Bronchial epithelial cell (primary cell): ENCODE results near the gene ROBO4. TPM values are rescaled to one million over a fixed set of nuclear protein-coding genes. Genes with fewer than 3 reads are reported as not detected.
A peak's percentile ranks its signal among the peaks of the same experiment; 100 is the strongest.

Experiments used
- DNase-seq: peaks from one replicate; pipeline ENCODE4 v3.0.0-alpha.2; 2010; ENCODE audit warnings: low read depth
- FAIRE-seq: peaks from 2 replicates; lab custom pipeline; 2011; peaks lifted over from hg19 to GRCh38; lab: Jason Lieb, UNC
- H3K27me3 ChIP-seq: 2 replicates; pipeline ENCODE4 v1.5.1; 2011; ENCODE audit warnings: low read length; ENCODE audit not compliant: control insufficient read depth, insufficient read depth
- H3K36me3 ChIP-seq: 2 replicates; pipeline ENCODE4 v1.5.1; 2011; ENCODE audit warnings: low read length; ENCODE audit not compliant: control insufficient read depth, insufficient read depth
- H3K4me3 ChIP-seq: 2 replicates; pipeline ENCODE4 v1.5.1; 2011; ENCODE audit warnings: mild to moderate bottlenecking, low read depth, low read length, control low read depth
- total RNA-seq: library from RNA; depleted of rRNA; stranded (reverse); fragments of >200 nt; gene quantifications from 2 replicates; pipeline ENCODE4 v1.2.1, GENCODE V29; 2014
- TF ChIP-seq, protein P1 (sequence below): IDR thresholded peaks from 2 replicates; pipeline ENCODE4 v1.5.1; 2011; ENCODE audit warnings: mild to moderate bottlenecking, moderate library complexity, low read length, control low read depth, inconsistent platforms; ENCODE audit not compliant: insufficient read depth, severe bottlenecking

The ROBO4 gene
- total RNA-seq, 1 donor from 2014 or later: not detected

DNA sequence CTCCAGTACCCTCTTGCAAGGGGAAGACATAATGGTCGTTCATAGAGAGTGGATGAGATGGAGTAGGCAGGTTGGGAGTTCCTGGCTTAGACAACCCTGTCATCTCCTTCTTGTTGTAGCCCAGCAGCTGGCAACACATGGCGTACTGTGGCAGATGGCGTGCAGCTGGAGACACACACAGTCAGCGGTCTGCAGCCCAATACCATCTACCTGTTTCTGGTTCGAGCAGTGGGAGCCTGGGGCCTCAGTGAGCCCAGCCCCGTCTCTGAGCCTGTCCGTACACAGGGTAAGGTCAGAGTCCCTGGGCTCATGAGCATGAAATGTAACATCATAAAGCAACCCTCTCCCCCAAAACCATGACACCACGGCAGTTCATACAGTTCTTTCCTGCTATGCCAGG, 23.7 kb downstream of the ROBO4 start:
- Histone ChIP-seq H3K27me3 (peaks cover 25% of the 10 kb centered on the region), H3K36me3 (peaks cover 2% of the 10 kb centered on the region), H3K4me3 (no peak overlapping the region)
- TF ChIP-seq, protein P1, sequence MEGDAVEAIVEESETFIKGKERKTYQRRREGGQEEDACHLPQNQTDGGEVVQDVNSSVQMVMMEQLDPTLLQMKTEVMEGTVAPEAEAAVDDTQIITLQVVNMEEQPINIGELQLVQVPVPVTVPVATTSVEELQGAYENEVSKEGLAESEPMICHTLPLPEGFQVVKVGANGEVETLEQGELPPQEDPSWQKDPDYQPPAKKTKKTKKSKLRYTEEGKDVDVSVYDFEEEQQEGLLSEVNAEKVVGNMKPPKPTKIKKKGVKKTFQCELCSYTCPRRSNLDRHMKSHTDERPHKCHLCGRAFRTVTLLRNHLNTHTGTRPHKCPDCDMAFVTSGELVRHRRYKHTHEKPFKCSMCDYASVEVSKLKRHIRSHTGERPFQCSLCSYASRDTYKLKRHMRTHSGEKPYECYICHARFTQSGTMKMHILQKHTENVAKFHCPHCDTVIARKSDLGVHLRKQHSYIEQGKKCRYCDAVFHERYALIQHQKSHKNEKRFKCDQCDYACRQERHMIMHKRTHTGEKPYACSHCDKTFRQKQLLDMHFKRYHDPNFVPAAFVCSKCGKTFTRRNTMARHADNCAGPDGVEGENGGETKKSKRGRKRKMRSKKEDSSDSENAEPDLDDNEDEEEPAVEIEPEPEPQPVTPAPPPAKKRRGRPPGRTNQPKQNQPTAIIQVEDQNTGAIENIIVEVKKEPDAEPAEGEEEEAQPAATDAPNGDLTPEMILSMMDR: no peak
- DNase-seq: no peak
- peak; percentile 90 for FAIRE-seq

DNA sequence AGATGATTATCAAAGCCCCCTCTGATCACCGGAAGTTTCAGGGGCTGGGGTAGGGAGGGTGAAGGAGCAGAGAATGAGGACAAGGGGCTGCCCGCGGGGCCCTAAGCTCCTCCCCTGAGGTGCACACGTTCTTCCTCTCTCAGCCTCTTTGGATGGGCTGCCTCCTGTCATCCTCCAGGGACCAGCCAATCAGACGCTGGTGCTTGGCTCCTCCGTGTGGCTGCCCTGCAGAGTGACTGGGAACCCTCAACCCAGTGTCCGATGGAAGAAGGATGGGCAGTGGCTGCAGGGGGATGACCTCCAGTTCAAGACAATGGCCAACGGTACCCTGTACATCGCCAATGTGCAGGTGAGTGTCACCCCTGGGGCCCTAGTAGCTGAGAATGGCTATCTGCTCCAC, 24.9 kb downstream of the ROBO4 start:
- Histone ChIP-seq H3K4me3 (no peak overlapping the region), H3K27me3 (peaks cover 36% of the 10 kb centered on the region), H3K36me3 (no peaks in the 10 kb centered on the region)
- TF ChIP-seq, protein P1: no peak
- DNase-seq: no peak
- no peak for FAIRE-seq

DNA sequence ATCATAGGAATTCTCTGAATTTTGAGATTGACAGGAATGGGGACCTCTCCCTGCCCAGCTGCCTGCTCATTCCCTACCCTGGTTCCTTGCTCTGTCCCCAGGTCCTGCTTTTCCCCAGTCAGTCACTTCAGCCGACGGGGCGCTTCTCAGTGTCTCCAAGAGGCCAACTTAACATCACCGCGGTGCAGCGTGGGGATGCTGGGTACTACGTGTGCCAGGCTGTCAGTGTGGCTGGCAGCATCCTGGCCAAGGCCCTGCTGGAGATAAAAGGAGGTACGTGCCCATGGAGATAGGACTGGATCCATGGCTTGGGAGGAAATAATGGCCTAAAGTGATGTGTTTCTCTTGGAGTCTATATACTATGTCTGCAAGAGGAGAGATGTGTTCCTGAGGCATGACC, 25.4 kb downstream of the ROBO4 start:
- DNase-seq: no peak
- H3K4me3 ChIP-seq: no peak overlapping the region
- peaks cover 39% of the 10 kb centered on the region for H3K27me3 ChIP-seq
- no peaks in the 10 kb centered on the region for H3K36me3 ChIP-seq
- FAIRE-seq: no peak
- TF ChIP-seq, protein P1: no peak

DNA sequence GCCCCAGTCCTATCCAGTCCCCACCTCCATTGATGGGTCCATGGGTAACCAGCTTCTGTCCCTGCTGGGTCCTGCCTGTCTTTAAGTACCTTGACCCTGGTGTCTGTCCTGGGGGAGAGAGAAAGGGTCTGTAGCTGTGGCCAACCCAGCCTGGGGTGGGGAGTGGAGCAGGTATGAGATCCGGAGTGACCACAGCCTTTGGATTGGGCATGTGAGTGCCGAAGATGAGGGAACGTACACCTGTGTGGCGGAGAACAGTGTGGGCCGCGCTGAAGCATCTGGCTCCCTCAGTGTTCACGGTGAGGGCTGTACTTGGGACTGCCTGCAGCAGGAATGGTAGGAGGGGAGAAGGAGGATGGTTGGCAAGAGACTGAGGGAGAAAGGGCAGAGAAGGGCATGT, 27.2 kb downstream of the ROBO4 start:
- DNase-seq: no peak
- H3K27me3 ChIP-seq: peaks cover 53% of the 10 kb centered on the region
- TF ChIP-seq, protein P1: no peak
- H3K4me3 ChIP-seq: no peak overlapping the region
- no peaks in the 10 kb centered on the region for H3K36me3 ChIP-seq
- FAIRE-seq: no peak

DNA sequence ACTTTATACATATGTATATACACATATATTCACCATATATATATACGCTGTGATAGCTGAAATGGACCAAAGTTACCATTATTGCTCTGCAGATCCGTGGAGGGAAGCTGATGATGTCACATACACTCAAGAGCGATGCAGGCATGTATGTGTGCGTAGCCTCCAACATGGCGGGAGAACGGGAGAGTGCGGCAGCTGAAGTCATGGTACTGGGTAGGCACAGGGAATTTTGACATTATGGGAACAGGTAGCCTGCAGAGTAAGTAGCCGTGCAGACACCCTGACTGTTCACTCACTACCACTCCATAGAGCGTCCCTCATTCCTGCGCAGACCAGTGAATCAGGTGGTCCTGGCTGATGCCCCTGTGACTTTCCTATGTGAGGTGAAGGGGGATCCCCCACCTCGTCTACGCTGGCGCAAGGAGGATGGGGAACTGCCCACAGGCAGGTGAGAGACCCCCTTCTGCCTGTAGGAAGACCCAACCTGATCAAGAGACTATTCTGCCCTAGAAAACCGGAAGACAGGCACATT, 27.7 kb downstream of the ROBO4 start:
- peaks cover 57% of the 10 kb centered on the region for H3K27me3 ChIP-seq
- no peak overlapping the region for H3K4me3 ChIP-seq
- H3K36me3 ChIP-seq: no peaks in the 10 kb centered on the region
- FAIRE-seq (no peak), DNase-seq (no peak)
- TF ChIP-seq, protein P1: no peak

DNA sequence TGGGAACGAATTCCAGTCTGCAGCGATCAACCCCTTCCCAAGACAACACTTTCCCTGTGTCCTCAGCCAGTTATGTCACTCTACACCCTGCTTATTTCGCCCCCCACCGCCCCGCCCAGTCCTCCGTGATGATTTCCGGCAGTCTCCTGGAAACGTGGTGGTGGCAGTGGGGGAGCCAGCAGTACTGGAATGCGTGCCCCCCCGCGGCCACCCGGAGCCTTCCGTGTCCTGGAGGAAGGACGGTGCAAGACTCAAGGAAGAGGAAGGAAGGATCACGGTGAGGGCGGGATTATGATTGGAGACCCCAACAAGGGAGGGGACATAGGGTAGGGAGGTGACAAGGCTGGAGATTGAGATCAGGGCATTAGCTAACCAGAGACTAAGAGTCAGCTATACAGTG, 28.3 kb downstream of the ROBO4 start:
- Histone ChIP-seq H3K27me3 (peaks cover 61% of the 10 kb centered on the region), H3K4me3 (no peak overlapping the region)
- no peak for FAIRE-seq

More for the DNA sequence above, 28.3 kb downstream of the ROBO4 start:
- TF ChIP-seq, protein P1: no peak
- no peak for DNase-seq
- no peaks in the 10 kb centered on the region for H3K36me3 ChIP-seq
